ENCODE results near the gene HSD17B12.

DNA sequence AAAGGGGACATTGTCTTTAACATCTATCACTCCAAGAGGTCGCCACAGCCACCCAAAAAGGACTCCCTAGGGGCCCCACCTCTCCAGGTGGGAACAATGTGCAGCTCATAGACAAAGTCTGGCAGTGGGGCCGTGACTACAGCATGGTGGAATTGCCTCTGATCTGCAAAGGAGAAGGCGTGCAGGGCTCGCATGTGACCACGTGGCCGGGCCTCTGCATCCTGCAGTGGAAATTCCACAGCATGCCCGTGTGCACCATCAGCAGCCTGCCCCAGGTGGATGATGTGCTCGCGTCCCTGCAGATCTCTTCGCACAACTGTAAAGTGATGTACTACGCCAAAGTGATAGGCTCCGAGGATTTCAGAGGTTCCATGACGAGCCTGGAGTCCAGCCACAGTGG, 218.6 kb downstream of the HSD17B12 start:
- TF ChIP-seq CTCF (optimal IDR thresholded peaks at IDR 0.05 in 1 of 3, IDR thresholded peaks at IDR 0.05 in 1 of 3, conservative IDR thresholded peaks at IDR 0.05 in 1 of 3; ENCODE audit: extremely low read depth in 1 of 3, insufficient read depth in 2 of 3, low read length in 3 of 3): no peak
- no peak for TF ChIP-seq EZH2 (IDR thresholded peaks at IDR 0.05; ENCODE audit: low read length)

Measured in keratinocyte (primary cell).